Right ventricle myocardium inferior (tissue), 1 donor: ENCODE results near the gene ERCC2. TPM values are rescaled to one million over a fixed set of nuclear protein-coding genes. Genes with fewer than 3 reads are reported as not detected.
A peak's percentile ranks its signal among the peaks of the same experiment; 100 is the strongest.
"Not testable (repeated sequence)": the region's sequence is repeated elsewhere in the genome, so short reads cannot be mapped to it uniquely, and the experiment has no call there.

Source experiments
- ATAC-seq: fragments of 200-7000 bp; cut with Tn5 transposase; one replicate; pipeline ENCODE4 v1.9.1; 2020; ENCODE audit warnings: mild to moderate bottlenecking, moderate library complexity
- DNase-seq: peaks from one replicate; pipeline ENCODE4 v3.0.0; 2021; ENCODE audit errors: missing footprints
- intact Hi-C: fragments of 100-400 bp; cut with DNase I; formaldehyde crosslinking; loops from one replicate; pipeline ENCODE4 v1.11.0; 2022
- total RNA-seq: library from RNA; stranded (reverse); fragmentation: NEBNext Ultra II Directional; extraction: Animal tissue kit (Norgen Biotek cat#: 25700); gene quantifications from one replicate; pipeline ENCODE4 v1.2.1, GENCODE V29; 2021
- donor health status: DM: no; HTN: yes; CAD: no; lungs with severe emphysema.

ERCC2 gene
- total RNA-seq, 1 donor from 2014 or later: 12.7 TPM

GRCh38 chr19:45346449-45346848 lies 23.9 kb downstream of the ERCC2 start:
- ATAC-seq (no peak), DNase-seq (no peak)
- intact Hi-C loops: loop anchor here (10.0 kb wide), 1 partner anchor 142 kb away; no protein-coding TSS in a partner anchor

GRCh38 chr19:45345506-45345860 lies 24.9 kb downstream of the ERCC2 start:
- intact Hi-C loops: loop anchor here (10.0 kb wide), 1 partner anchor 141 kb away; no protein-coding TSS in a partner anchor
- DNase-seq (no peak), ATAC-seq (no peak)

DNA sequence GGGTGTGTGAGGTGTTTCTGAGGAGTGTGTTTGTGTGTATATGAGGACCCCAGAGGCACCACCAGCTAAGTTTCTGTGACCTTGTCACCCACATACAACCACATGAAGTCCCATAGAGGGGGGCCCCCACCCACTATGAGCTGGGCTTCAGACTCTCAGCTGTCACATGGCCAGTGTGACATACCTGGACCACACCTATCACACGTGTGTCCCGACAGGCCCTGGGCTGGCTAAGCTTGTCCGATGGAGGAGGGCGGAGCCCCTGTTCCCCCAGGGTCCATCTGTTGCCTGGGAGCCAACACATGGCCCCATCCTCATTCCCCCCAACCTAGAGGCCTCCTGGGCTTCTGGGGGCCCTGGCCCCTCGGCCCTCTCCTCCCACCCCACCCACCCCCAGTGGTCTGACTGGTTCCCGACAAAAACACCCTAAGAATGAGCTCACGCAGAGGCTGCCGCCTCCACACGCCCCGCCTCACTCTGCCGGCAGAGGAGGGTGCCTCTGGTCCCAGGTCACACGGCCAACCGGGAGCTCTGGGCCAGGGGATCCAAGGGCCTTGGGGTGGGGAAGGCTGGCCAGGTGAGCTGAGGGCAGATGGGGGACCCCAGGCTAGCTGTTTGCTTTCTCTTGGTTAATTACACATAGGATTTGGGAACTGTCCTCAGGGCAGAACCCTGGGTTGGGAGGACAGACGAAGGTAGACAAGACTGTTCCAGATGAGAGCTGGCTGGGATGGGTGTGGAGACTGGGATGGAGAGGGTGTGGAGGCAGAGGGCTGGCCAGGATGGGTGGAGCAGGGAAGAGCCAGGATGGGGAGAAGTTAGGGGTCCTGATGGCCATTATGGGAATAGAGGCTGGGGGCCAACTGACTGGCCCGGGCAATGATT lies 25.5 kb downstream of the ERCC2 start:
- no peak for ATAC-seq

GRCh38 chr19:45342911-45343310 lies 27.5 kb downstream of the ERCC2 start:
- no peak for ATAC-seq
- intact Hi-C loops: loop anchor here (10.0 kb wide), 1 partner anchor 138 kb away; no protein-coding TSS in a partner anchor
- no peak for DNase-seq

More for the DNA sequence above, 25.5 kb downstream of the ERCC2 start:
- DNase-seq: no peak
- intact Hi-C loops: loop anchor here (10.0 kb wide), 1 partner anchor 140 kb away; no protein-coding TSS in a partner anchor

- no peak for DNase-seq
- ATAC-seq: no peak
- intact Hi-C loops: loop anchor here (10.0 kb wide), 1 partner anchor 136 kb away; no protein-coding TSS in a partner anchor
Observed at GRCh38 chr19:45340899-45341453, 29.4 kb downstream of the ERCC2 start.

GRCh38 chr19:45340232-45340898 lies 30.0 kb downstream of the ERCC2 start, which contains the start of gene KLC3:
Gene KLC3 (plus strand): TSS chr19:45340750. CDS start chr19:45345542, 4,792 bp downstream.
- ATAC-seq: no peak
- intact Hi-C loops: loop anchor here (10.0 kb wide), 1 partner anchor 136 kb away; no protein-coding TSS in a partner anchor
- no peak for DNase-seq

DNA sequence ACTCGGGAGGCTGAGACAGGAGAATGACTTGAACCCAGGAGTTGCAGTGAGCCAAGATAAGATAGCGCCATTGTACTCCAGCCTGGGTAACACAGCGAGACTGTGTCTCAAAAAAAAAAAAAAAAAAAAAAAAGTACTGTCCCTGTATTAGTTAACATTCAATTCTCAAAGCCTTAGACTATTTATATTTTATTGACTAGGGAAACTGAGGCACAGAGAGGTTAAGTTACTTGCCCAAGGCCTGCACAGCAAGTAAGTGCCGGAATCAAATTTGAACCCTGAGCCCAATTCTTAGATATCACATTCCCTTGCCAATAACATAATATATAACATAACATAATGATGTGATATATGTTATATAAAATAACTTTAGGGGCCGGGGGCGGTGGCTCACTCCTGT lies 30.7 kb downstream of the ERCC2 start:
- intact Hi-C loops: loop anchor here (10.0 kb wide), 2 partner anchors 135 to 435 kb away; partner anchors contain the start of gene APOE
- ATAC-seq: no peak

GRCh38 chr19:45336696-45337251 lies 33.6 kb downstream of the ERCC2 start:
- ATAC-seq (no peak), DNase-seq (no peak)
- intact Hi-C loops: loop anchor here (2.0 to 10.0 kb wide), 2 partner anchors 88 to 432 kb away; partner anchors contain the start of gene APOE

More for the DNA sequence above, 30.7 kb downstream of the ERCC2 start:
- no peak for DNase-seq

DNA sequence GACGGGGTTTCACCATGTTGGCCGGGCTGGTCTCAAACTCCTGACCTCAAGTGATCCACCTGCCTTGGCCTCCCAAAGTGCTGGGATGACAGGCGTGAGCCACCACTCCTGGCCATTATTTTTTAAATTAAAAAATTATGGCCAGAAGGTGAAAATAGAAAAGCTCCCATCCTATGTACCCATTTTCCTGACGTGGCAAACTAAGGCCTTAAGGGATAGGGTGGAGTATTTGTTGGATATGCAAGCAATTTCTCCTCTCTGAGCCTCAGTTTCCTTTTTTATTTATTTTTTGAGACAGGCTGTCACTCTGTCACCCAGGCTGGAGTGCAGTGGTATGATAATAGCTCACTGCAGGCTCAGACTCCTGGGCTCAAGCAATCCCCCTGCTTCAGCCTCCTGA lies 35.5 kb downstream of the ERCC2 start:
- not testable (repeated sequence) for ATAC-seq, DNase-seq
- intact Hi-C loops: loop anchor here (10.0 kb wide), 1 partner anchor 430 kb away; the partner anchor contains the start of gene APOE

DNA sequence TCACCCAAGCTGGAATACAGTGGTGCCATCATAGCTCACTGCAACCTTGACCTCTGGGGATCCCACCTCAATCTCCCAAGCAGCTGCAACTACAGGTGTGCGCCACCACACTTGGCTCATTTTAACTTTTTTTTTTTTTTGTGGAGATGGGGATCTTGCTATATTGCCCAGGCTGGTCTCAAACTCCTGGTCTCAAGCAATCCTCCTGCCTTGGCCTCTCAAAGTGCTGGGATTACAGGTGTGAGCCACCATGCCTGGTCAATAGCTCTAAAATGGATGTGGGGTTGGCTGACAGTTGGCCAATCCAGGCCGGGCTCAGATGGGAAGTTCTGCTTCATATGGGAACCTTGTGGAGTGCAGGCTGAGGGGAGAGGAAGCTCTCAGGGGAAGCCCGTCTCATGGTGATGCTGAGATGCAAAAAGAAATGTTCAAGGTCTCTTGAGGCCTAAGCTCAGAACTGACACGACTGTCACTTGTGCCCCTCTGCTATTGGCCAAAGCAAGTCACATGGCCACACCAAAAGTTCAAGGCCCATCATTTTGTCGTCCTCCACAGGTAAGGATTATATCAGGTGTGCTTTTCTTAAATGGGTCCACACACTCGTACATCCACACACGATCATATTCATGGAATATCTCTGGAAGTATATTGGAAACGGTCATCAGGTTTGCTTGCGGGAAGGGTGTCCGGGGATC lies 36.6 kb downstream of the ERCC2 start:
- intact Hi-C loops: loop anchor here (10.0 kb wide), 1 partner anchor 429 kb away; the partner anchor contains the start of gene APOE
- ATAC-seq (no peak), DNase-seq (no peak)

- ATAC-seq (no peak), DNase-seq (no peak)
- intact Hi-C loops: loop anchor here (10.0 kb wide), 1 partner anchor 427 kb away; the partner anchor contains the start of gene APOE
Observed at GRCh38 chr19:45331411-45331810, 39.0 kb downstream of the ERCC2 start.

- ATAC-seq (no peak), DNase-seq (no peak)
- intact Hi-C loops: no loop called here
Observed at GRCh38 chr19:45327404-45328143, 42.8 kb downstream of the ERCC2 start.

DNA sequence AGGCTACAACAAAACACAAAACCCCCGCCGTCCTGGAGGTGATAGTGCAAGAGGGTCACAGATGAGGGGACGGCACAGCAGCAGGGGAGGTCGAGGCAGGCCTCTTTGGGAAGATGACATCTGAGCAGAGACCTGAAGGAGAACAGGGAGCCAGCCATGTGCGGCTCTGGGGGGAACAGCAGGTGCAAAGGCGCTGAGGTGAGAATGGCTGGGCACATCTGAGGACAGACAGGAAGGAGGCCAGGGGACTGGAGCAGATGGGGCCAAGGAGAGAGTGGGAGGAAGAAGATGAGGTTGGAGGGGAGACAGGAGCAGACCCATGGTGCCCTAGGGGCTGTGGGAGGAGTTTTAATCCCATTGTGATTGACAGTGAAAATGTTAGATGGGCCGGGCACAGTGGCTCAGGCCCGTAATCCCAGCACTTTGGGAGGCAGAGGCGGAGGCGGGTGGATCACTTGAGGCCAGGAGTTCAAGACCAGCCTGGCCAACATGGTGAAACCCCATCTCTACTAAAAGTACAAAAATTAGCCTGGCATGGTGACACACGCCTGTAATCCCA lies 45.9 kb downstream of the ERCC2 start:
- intact Hi-C loops: no loop called here
- DNase-seq (peak; percentile 33), ATAC-seq (no peak)

- intact Hi-C loops: no loop called here
- ATAC-seq (peak; percentile 78), DNase-seq (peak; percentile 84)
Observed at GRCh38 chr19:45323671-45324081, 46.7 kb downstream of the ERCC2 start.

GRCh38 chr19:45322744-45323281 lies 47.6 kb downstream of the ERCC2 start, which contains the start of gene CKM:
Gene CKM (minus strand): TSS chr19:45322875. CDS start chr19:45319713, 3,162 bp downstream.
- ATAC-seq: peak; percentile 83
- DNase-seq: peak; percentile 90
- intact Hi-C loops: no loop called here

- DNase-seq: peak; percentile 68
- intact Hi-C loops: no loop called here
- no peak for ATAC-seq
Observed at GRCh38 chr19:45322311-45322710, 48.1 kb downstream of the ERCC2 start.

DNA sequence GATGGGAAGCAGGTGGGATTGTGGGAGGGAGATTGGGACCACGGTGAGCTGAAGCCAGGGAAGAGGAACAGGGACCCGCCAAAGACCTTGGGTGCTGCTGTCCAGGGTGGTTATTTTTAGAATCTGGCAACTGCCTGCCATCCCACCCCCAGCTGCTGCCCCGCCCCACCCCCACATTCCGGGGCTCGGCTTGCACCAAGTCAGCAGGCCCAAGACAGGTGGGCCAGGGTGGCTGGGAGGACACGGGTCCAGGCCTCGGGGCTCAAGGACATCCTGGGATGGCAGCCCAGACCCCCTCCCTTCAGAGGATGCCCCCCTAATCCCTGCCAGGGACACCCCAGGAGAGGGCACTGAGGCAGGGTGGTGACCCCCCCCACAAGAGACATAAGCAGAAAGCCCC lies 48.5 kb downstream of the ERCC2 start:
- intact Hi-C loops: no loop called here
- ATAC-seq: peak; percentile 22
- DNase-seq: peak; percentile 62
